Coronary artery (tissue), 2 donors: ENCODE data around the gene OST4.

Experiments used
- DNase-seq: peaks from one replicate; pipeline ENCODE4 v3.0.0-alpha.2; 2017; ENCODE audit warnings: low spot score
- H3K27ac ChIP-seq, 2 donors: fragments of 200-600 bp; sonication (generic); one replicate each; pipeline ENCODE4 v1.5.1; 2016 to 2019
- H3K4me3 ChIP-seq: fragments of 200-600 bp; sonication (generic); 2 replicates; pipeline ENCODE4 v1.5.1; 2016; ENCODE audit warnings: mild to moderate bottlenecking, moderate library complexity
- TF ChIP-seq, protein P1 (sequence below): fragments of 200-600 bp; sonication (generic); IDR thresholded peaks from one replicate; pipeline ENCODE4 v1.5.1; 2019; ENCODE audit warnings: antibody characterized with exemption

OST4 gene

DNA sequence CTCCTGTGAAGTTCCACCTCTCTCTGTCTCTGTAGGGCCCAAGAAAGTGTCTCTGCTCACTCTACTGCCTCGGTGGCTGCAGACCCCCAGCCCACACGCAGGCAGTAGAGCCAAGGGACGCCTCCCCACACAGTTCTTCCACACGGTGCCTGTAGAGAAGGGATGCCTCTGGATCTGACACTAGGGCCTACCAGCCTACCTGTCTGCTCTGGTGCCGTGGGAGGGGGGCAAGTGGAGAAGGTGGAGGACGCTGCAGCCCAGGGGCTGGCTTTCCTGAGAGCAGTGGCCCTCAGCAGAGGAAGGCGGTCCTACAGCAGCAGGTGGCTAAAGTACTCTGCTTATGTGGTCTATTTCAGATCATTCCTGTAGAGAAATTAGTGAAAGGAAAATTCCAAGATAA lies 47.7 kb downstream of the OST4 start:
- TF ChIP-seq, protein P1, sequence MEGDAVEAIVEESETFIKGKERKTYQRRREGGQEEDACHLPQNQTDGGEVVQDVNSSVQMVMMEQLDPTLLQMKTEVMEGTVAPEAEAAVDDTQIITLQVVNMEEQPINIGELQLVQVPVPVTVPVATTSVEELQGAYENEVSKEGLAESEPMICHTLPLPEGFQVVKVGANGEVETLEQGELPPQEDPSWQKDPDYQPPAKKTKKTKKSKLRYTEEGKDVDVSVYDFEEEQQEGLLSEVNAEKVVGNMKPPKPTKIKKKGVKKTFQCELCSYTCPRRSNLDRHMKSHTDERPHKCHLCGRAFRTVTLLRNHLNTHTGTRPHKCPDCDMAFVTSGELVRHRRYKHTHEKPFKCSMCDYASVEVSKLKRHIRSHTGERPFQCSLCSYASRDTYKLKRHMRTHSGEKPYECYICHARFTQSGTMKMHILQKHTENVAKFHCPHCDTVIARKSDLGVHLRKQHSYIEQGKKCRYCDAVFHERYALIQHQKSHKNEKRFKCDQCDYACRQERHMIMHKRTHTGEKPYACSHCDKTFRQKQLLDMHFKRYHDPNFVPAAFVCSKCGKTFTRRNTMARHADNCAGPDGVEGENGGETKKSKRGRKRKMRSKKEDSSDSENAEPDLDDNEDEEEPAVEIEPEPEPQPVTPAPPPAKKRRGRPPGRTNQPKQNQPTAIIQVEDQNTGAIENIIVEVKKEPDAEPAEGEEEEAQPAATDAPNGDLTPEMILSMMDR, result no peak

DNA sequence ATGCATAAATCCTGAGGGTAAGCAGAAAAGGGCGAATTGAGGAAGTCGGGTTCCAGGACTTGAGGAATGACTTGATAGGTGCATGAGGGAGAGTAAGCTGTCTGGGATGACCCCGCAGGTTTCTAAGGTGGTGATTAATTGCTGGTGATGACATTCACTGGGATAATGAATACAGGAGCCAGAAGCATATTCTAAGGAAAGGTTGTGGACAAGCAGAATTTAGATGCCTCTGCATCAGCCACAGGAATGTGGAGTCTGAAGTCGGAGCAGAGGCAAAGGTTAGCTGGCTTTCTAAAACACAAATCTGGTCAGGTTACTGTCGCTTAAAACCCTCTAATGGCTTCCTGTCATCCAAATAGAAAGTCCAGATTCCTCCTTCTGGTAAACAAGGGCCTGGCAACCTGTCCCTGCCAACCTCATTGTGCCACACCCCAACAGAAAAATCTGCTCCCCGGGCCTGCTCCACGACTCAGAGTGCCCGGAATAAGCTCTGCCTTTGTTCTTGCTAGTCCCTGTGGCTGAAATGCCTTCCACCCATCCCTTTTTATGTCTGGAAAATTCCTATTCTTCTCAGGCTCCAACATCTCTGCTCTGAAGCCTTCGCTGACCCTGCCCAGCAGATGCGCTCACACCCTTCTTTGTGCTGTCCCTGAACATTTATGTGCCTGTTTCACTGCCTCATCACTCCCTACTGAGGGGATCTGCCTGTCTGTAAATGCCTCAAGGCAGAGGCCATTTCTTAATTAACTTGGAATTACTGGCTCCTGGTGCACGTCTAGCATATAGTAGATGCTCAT lies 50.0 kb downstream of the OST4 start:
- DNase-seq, result no peak
- Histone ChIP-seq H3K27ac (no peak overlapping the region), H3K4me3 (no peak overlapping the region)
- TF ChIP-seq, protein P1, result no peak

More for the DNA sequence above, 47.7 kb downstream of the OST4 start:
- Histone ChIP-seq H3K27ac (no peak overlapping the region), H3K4me3 (no peak overlapping the region)
- no peak for DNase-seq
